Gastroesophageal sphincter (tissue), 3 donors: ENCODE results near the gene STK35.

Experiments
- EP300 ChIP-seq: sonication (generic); formaldehyde crosslinking; IDR thresholded peaks from one replicate; pipeline ENCODE4 v1.6.1; 2017; ENCODE audit warnings: antibody characterized with exemption, mild to moderate bottlenecking
- POLR2A ChIP-seq, 2 donors: fragments of 450-650 bp; IDR thresholded peaks; one replicate each; pipeline ENCODE4 v1.6.1; 2017; ENCODE audit warnings: antibody characterized with exemption in 2 of 2, mild to moderate bottlenecking in 2 of 2, moderate library complexity in 1 of 2
- TF ChIP-seq, protein P1 (sequence below), 4 experiments: fragments of 200-600 bp in 2 of 4; fragments of 450-650 bp in 2 of 4; sonication (generic) in 1 of 4; IDR thresholded peaks; one replicate each; pipeline ENCODE4 v1.5.1; 2017 to 2019; ENCODE audit warnings: antibody characterized with exemption in 4 of 4, mild to moderate bottlenecking in 2 of 4, moderate library complexity in 2 of 4

- TF ChIP-seq, protein P1, sequence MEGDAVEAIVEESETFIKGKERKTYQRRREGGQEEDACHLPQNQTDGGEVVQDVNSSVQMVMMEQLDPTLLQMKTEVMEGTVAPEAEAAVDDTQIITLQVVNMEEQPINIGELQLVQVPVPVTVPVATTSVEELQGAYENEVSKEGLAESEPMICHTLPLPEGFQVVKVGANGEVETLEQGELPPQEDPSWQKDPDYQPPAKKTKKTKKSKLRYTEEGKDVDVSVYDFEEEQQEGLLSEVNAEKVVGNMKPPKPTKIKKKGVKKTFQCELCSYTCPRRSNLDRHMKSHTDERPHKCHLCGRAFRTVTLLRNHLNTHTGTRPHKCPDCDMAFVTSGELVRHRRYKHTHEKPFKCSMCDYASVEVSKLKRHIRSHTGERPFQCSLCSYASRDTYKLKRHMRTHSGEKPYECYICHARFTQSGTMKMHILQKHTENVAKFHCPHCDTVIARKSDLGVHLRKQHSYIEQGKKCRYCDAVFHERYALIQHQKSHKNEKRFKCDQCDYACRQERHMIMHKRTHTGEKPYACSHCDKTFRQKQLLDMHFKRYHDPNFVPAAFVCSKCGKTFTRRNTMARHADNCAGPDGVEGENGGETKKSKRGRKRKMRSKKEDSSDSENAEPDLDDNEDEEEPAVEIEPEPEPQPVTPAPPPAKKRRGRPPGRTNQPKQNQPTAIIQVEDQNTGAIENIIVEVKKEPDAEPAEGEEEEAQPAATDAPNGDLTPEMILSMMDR (IDR thresholded peaks at IDR 0.05), result no peak
- no peak for TF ChIP-seq POLR2A (IDR thresholded peaks at IDR 0.05)
- TF ChIP-seq EP300, result no peak
Measured at GRCh38 chr20:2146080-2146867, 44.6 kb downstream of the STK35 start.
